IPS DF 6.9 (cell line): Measurements from ENCODE around the gene DMAC2.
A peak's percentile ranks its signal among the peaks of the same experiment; 100 is the strongest.
"Not testable (repeated sequence)": the region's sequence is repeated elsewhere in the genome, so short reads cannot be mapped to it uniquely, and the experiment has no call there.

ENCODE experiments used
- DNase-seq: peaks from one replicate; pipeline ENCODE4 v3.0.0-alpha.2; 2013; ENCODE audit warnings: low read depth, low spot score
- H3K27ac ChIP-seq: one replicate; pipeline ENCODE4 v1.5.1; 2013; ENCODE audit warnings: low read length, control low read depth
- H3K27me3 ChIP-seq: 2 replicates; pipeline ENCODE4 v1.6.1; 2013; ENCODE audit warnings: mild to moderate bottlenecking, low read length; ENCODE audit not compliant: control insufficient read depth, insufficient read depth
- H3K36me3 ChIP-seq: 2 replicates; pipeline ENCODE4 v1.6.1; 2013; ENCODE audit warnings: low read length; ENCODE audit not compliant: control insufficient read depth, insufficient read depth
- H3K4me1 ChIP-seq: 2 replicates; pipeline ENCODE4 v1.6.1; 2013; ENCODE audit warnings: low read length; ENCODE audit not compliant: control insufficient read depth, insufficient read depth
- H3K4me3 ChIP-seq: 2 replicates; pipeline ENCODE4 v1.5.1; 2013; ENCODE audit warnings: mild to moderate bottlenecking, low read length
- H3K9me3 ChIP-seq: 2 replicates; pipeline ENCODE4 v1.6.1; 2013; ENCODE audit warnings: low read length, inconsistent platforms; ENCODE audit not compliant: control insufficient read depth, insufficient read depth
- WGBS: extraction: QIAGEN DNeasy Blood & Tissue Kit; methylation state at CpG from one replicate; pipeline ENCODE4 v1.1.7; 2013; ENCODE audit warnings: mixed read lengths, missing lambda C conversion rate; ENCODE audit not compliant: insufficient read length, insufficient coverage; 5-methylcytosine and 5-hydroxymethylcytosine counted together

The DMAC2 gene

GRCh38 chr19:41410336-41411054 is 29.2 kb downstream of the DMAC2 start:
- Histone ChIP-seq H3K4me1 (no peaks in the 10 kb centered on the region), H3K27ac (no peak overlapping the region), H3K9me3 (no peaks in the 10 kb centered on the region), H3K36me3 (peaks cover 3% of the 10 kb centered on the region; the same call in 1 of the 2 replicates), H3K27me3 (no peaks in the 10 kb centered on the region), H3K4me3 (no peak overlapping the region)
- no CpG with 5 or more reads among the region's 23 CpGs for WGBS
- DNase-seq = no peak

- DNase-seq = no peak
- no peaks in the 10 kb centered on the region for H3K4me1 ChIP-seq
- no CpG with 5 or more reads among the region's 4 CpGs for WGBS
- H3K36me3 ChIP-seq = no peaks in the 10 kb centered on the region; the same call in 1 of the 2 replicates
- no peaks in the 10 kb centered on the region for H3K27me3 ChIP-seq
- H3K4me3 ChIP-seq = no peak overlapping the region
- no peak overlapping the region for H3K27ac ChIP-seq
- no peaks in the 10 kb centered on the region for H3K9me3 ChIP-seq
These were observed 30.4 kb downstream of the DMAC2 start for GRCh38 chr19:41409288-41409687.

- not testable (repeated sequence) for H3K4me3 ChIP-seq, H3K4me1 ChIP-seq, H3K27me3 ChIP-seq, H3K27ac ChIP-seq, H3K9me3 ChIP-seq, DNase-seq, H3K36me3 ChIP-seq
- no CpG with 5 or more reads among the region's 5 CpGs for WGBS
These were observed 30.9 kb downstream of the DMAC2 start for GRCh38 chr19:41408846-41409245.

- no CpG with 5 or more reads among the region's 4 CpGs for WGBS
- H3K4me1 ChIP-seq = no peaks in the 10 kb centered on the region
- DNase-seq = no peak
- no peak overlapping the region for H3K27ac ChIP-seq
- H3K36me3 ChIP-seq = no peaks in the 10 kb centered on the region
- H3K9me3 ChIP-seq = no peaks in the 10 kb centered on the region
- no peak overlapping the region for H3K4me3 ChIP-seq
- H3K27me3 ChIP-seq = no peaks in the 10 kb centered on the region
These were observed 31.5 kb downstream of the DMAC2 start for GRCh38 chr19:41408256-41408655.

GRCh38 chr19:41407271-41407670 is 32.4 kb downstream of the DMAC2 start:
- Histone ChIP-seq H3K36me3 (no peaks in the 10 kb centered on the region; the same call in 1 of the 2 replicates), H3K27me3 (no peaks in the 10 kb centered on the region), H3K4me3 (no peak overlapping the region), H3K9me3 (no peaks in the 10 kb centered on the region), H3K27ac (no peak overlapping the region), H3K4me1 (no peaks in the 10 kb centered on the region)
- DNase-seq = peak; percentile 25
- WGBS = no CpG with 5 or more reads among the region's 4 CpGs

- Histone ChIP-seq H3K27ac (no peak overlapping the region), H3K4me1 (no peaks in the 10 kb centered on the region), H3K27me3 (no peaks in the 10 kb centered on the region), H3K4me3 (no peak overlapping the region), H3K36me3 (no peaks in the 10 kb centered on the region; the same call in 1 of the 2 replicates), H3K9me3 (no peaks in the 10 kb centered on the region)
- no peak for DNase-seq
- no CpG with 5 or more reads among the region's 6 CpGs for WGBS
These were observed 33.9 kb downstream of the DMAC2 start for GRCh38 chr19:41405776-41406175.

GRCh38 chr19:41403181-41403970 is 36.3 kb downstream of the DMAC2 start:
- no peaks in the 10 kb centered on the region for H3K27me3 ChIP-seq
- DNase-seq = no peak
- H3K36me3 ChIP-seq = no peaks in the 10 kb centered on the region; the same call in 1 of the 2 replicates
- no peaks in the 10 kb centered on the region for H3K9me3 ChIP-seq
- no peak overlapping the region for H3K27ac ChIP-seq
- no CpG with 5 or more reads among the region's 12 CpGs for WGBS
- peaks cover 3% of the 10 kb centered on the region; the same call in 1 of the 2 replicates for H3K4me1 ChIP-seq
- H3K4me3 ChIP-seq = no peak overlapping the region

- no CpG with 5 or more reads among the region's 3 CpGs for WGBS
These were observed 37.7 kb downstream of the DMAC2 start for GRCh38 chr19:41402010-41402409.

GRCh38 chr19:41401483-41401882 is 38.2 kb downstream of the DMAC2 start:
- Histone ChIP-seq H3K4me1 (peaks cover 3% of the 10 kb centered on the region; the same call in 1 of the 2 replicates), H3K9me3 (no peaks in the 10 kb centered on the region), H3K4me3 (no peak overlapping the region), H3K27ac (no peak overlapping the region), H3K27me3 (no peaks in the 10 kb centered on the region), H3K36me3 (no peaks in the 10 kb centered on the region; the same call in 1 of the 2 replicates)
- no peak for DNase-seq
- no CpG with 5 or more reads among the region's 4 CpGs for WGBS

More at GRCh38 chr19:41402010-41402409, 37.7 kb downstream of the DMAC2 start:
- peaks cover 3% of the 10 kb centered on the region; the same call in 1 of the 2 replicates for H3K4me1 ChIP-seq
- no peak overlapping the region for H3K4me3 ChIP-seq
- no peaks in the 10 kb centered on the region; the same call in 1 of the 2 replicates for H3K36me3 ChIP-seq
- no peak overlapping the region for H3K27ac ChIP-seq
- DNase-seq = no peak
- H3K9me3 ChIP-seq = no peaks in the 10 kb centered on the region
- no peaks in the 10 kb centered on the region for H3K27me3 ChIP-seq

- Histone ChIP-seq H3K27ac (no peak overlapping the region), H3K4me1 (peaks cover 3% of the 10 kb centered on the region; the same call in 1 of the 2 replicates), H3K27me3 (no peaks in the 10 kb centered on the region), H3K4me3 (no peak overlapping the region), H3K36me3 (no peaks in the 10 kb centered on the region; the same call in 1 of the 2 replicates), H3K9me3 (no peaks in the 10 kb centered on the region)
- DNase-seq = no peak
- WGBS = no CpG with 5 or more reads among the region's 2 CpGs
These were observed 40.2 kb downstream of the DMAC2 start for GRCh38 chr19:41399525-41399924.
